ENCODE results near the gene TFR2.
"Not testable (repeated sequence)": the region's sequence is repeated elsewhere in the genome, so short reads cannot be mapped to it uniquely, and the experiment has no call there.

The TFR2 gene

DNA sequence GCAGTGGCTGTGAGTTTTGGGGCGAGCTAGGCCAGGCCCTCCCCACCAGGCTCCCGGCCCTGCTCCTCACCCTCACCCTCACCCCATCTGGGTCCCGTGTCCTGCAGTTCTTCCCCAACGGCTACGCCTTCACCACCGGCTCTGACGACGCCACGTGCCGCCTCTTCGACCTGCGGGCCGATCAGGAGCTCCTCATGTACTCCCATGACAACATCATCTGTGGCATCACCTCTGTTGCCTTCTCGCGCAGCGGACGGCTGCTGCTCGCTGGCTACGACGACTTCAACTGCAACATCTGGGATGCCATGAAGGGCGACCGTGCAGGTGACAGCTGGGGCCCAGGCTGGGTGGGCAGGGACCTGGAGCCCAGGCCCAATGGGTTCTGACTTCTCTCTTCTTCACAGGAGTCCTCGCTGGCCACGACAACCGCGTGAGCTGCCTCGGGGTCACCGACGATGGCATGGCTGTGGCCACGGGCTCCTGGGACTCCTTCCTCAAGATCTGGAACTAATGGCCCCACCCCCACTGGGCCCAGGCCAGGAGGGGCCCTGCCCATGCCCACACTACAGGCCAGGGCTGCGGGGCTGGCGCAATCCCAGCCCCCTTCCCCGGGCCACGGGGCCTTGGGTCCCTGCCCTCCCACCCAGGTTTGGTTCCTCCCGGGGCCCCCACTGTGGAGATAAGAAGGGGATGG is 37.1 kb upstream of the TFR2 start:
- DNase-seq (ENCODE audit: low read depth, low spot score): no peak

DNA sequence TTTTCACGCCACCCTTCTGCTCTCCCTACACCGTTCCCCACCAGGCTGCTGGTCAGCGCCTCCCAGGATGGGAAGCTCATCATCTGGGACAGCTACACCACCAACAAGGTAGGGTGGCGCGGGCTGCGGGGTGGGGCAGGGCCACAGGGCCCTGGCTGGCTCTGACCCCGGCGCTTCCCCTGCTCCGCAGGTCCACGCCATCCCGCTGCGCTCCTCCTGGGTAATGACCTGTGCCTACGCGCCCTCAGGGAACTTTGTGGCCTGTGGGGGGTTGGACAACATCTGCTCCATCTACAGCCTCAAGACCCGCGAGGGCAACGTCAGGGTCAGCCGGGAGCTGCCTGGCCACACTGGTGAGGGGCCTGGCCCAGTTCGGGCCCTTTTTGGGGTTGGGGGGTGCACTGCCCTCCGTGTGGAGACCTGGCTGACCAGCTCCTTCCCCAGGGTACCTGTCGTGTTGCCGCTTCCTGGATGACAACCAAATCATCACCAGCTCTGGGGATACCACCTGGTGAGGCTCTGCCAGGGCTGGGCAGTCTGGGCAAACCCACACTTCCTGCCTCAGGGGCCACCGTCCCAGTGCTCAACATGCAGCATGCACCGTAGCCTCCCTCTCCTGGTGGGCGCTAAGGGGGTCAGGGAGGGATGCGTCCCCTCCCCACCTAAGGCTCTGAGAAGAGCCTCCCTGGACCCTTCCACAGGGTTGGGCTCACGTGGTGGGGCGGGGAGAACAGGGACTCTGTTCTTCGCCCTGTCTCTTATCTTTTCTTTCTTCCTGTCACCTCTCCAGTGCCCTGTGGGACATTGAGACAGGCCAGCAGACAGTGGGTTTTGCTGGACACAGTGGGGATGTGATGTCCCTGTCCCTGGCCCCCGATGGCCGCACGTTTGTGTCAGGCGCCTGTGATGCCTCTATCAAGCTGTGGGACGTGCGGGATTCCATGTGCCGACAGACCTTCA is 36.2 kb upstream of the TFR2 start:
- no peak for DNase-seq (ENCODE audit: low read depth, low spot score)

DNA sequence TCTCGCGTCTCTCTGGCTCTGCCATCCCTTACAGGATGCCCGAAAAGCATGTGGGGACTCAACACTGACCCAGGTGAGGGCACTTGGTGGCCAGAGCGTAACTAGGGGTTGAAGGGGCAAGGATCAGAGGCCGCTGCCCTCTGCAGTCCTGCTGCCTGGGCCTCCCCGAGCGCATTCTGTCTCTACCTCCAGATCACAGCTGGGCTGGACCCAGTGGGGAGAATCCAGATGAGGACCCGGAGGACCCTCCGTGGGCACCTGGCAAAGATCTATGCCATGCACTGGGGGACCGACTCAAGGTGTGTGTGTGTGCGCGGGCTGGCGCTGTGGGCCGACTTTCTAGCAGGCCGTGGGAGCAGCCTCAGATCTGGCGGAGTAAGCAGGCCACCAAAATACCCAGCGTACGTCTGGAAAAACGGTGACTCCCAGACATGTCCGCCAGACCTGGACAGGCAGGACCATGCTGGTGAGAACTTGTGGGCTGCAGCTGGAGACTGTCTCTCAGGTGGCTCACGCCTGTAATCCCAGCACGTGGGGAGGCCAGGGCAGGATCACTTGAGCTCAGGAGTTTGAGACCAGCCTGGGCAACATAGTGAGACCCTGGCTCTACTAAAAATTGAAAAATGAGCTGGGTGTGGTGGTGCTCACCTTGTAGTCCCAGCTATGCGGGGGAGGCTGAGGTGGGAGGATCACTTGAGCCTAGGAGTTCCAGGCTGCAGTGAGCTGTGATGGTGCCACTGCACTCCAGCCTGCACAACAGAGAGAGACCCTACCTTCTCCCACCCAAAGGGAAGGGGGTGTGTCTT is 35.4 kb upstream of the TFR2 start:
- DNase-seq (ENCODE audit: low read depth, low spot score): no peak

DNA sequence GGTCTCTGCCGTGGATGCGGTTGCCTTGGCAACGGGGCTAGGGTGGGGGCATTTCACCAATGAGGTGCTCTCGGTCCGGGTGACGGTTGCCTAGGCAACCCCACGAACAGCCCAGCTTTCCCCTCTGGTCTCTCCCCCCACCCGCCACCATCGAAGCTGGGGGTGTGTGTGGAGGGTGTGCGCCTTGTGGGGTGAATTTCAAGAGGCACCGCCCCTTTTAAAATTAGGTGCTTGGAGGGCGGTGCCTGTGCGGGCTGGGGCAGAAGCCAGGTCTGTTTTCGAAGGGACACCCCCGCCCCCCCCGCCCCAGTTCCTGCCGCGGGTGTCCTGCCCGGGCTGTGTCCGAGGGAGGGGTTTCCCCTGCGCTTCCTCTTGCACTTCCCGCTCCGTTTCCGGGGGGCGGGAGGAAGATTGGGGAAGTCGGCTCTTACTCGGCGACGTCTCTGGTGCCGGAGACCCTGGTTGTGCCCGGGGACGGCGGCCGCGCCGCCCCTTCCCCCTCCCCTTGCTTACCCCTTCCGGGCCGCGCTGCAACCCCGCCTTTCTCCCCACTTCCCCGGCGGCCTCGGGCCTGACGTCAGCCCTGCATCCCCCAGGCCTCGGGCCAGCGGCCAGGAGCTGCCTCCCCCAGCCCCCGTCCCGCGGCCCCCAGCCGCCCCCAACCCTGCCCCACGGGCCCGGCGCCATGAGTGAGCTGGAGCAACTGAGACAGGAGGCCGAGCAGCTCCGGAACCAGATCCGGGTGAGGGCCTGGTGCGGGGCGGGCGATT is 34.4 kb upstream of the TFR2 start:
- no peak for DNase-seq (ENCODE audit: low read depth, low spot score)

DNA sequence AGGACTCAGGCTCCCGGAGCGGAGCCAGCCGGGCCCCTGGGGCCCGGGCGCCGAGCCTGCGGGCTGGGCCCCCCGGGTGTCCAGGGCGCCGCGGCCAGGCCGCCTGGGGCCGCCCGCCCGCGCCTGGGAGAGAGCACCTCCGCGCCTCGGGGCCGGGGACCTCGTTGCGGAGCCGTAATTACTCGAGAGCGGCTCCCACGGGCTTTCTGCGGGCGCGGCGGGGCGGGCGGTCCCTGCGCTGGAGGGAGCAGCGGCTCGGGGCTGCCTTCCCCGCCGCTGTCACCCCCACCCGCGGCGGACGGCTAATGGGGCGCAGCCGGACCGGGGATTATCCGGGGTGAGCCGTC is 33.7 kb upstream of the TFR2 start:
- DNase-seq (ENCODE audit: low read depth, low spot score): no peak

DNA sequence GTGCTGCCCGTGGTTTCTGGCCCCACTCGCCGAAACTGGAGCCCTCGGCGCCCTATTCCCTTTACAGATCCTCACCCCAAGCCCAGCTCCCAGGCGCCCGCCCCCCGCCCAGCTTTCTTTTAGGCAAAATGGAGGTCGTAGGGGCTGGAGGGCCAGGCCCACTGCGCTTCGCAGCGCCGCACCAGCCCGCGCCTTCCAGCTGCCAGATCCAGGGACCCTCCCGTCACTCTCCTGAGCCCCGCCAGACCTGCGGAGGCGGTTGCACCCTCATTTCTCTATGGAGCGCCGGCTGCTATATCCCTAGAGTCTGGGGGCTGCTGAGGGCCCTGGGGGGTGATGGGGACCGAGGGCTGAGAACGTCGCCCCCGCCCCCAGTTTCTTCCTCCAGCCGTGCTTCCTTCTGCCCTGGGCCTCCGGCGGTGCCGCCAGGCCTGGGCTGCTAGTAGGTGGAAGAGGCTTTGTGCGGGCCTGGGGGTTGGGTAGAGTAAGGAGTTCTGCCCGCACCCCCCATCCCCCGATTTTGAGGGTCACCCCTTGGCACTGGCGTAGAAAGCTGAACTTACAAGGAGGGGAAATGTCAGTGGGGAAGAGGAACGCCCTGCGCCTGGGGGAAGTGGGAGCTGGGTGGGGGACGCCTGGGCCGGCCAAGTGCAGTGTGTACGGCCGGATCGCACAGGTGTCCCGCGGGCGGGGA is 33.2 kb upstream of the TFR2 start:
- DNase-seq (ENCODE audit: low read depth, low spot score): no peak

DNA sequence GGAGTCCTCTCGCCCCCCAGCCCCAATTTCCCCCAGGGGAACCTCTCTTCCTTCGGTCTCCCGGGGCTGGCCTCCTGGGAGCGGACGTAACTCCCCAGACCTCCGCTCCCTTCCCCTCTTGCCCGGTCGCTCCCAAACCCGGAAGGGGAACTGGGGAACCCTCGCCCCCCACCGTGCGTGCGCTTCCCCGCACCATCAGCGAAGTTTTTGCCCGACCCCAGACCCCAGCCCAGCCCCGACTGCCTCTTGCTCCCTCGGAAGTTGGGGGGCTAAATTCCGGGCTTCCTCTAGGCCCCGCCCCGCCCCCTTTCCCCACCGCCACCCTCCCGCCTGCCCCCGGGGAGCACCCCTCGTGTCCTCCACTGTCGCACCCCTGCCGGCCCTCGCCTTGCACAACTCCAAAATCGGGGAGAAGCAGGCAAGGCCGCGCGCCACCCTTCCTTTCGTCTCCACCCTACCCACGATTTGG is 32.6 kb upstream of the TFR2 start:
- no peak for DNase-seq (ENCODE audit: low read depth, low spot score)

DNA sequence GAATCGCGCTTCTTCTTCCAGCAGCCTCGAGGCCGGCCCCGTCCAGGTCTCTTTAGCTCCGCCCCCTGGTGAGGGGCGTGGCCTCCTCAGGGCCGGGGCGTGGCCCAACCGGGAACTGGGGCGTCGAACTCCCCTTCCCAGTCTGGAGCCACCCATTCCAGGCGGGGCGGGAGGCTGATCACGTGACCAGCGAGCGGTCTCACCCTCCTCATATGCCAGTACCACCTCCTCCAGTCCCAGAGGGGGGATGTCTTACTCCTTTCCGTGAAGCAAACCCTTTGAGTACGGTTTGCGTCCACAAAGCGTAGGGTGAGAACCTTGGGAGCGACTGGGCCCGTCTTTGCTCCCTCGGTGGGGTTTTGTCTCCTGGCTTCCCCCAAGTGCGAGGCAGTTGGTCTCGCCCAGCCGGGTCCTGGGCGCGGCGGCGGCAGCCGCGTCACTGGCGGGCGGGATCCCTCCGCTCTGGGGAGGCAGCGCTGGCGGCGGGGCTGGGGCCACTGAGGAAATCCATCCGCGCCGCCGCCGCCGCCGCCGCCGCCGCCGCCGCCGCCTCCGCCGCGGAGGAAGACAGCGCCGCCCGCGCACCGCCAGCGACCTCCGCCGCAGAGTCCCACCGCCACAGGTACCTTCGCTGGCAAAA is 32.1 kb upstream of the TFR2 start, which contains the start of gene GNB2:
GNB2 (plus strand) TSS at position 439 of the 640 bp plus-strand sequence. CDS start 2,526 bp downstream, outside the sequence.
- peak; percentile 99 for DNase-seq (ENCODE audit: low read depth, low spot score)

DNA sequence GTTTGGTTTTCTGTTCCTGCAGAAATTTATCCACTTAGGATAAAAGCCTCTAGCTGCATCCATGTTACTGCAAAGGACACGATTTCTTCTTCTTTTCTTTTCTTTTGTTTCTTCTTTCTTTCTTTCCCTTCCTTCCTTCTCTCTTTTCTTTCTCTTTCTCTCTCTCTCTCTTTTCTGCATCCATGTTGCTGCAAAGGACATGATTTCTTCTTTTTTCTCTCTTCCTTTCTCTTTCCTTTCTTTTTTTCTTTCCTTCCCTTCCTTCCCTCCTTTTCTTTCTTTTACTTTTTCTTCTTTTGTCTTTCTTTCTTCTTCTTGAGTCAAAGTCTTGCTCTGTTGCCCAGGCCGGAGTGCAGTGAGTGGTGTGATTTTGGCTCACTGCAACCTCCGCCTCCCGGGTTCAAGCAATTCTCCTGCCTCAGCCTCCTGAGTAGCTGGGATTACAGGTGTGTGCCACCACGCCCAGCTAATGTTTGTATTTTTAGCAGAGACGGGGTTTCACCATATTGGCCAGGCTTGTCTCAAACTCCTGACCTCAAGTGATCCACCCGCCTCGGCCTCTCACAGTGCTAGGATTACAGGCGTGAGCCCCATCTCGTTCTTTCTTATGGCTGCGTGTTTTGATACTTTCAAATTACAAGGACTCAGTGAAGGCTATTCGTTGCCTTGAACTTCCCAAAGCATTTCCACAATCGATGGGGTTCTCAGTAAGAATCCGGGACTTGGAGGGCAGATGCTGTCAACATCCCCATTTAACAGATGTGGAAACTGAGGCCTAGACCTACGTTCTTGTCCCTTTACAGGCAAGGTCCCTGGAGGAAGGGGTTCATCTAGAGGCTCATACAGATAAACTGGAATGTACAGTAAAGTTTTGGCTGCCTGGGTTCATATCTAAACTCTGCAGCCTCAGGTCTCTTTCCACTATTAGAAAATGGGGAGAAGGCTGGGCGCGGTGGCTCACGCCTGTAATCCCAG is 30.3 kb upstream of the TFR2 start:
- DNase-seq (ENCODE audit: low read depth, low spot score): no peak

DNA sequence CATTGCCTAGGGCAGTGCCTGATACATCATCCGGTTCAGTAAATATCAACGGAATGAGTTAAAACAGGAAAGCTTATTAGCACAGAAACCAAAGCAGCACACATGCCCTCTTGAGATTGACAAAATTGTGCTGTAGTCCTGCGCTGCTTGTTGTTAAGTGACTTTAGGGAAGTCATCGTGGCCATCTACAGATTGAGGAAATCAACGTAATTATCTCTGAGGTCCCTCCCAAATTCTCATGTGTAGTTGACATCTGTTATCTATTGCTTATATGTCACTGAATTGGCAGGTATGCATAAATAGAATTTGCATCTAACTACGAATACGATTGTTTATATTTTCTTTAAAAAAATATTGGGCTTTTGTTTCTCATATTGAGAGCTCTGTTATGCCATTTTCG is 28.7 kb upstream of the TFR2 start:
- DNase-seq (ENCODE audit: low read depth, low spot score): no peak

DNA sequence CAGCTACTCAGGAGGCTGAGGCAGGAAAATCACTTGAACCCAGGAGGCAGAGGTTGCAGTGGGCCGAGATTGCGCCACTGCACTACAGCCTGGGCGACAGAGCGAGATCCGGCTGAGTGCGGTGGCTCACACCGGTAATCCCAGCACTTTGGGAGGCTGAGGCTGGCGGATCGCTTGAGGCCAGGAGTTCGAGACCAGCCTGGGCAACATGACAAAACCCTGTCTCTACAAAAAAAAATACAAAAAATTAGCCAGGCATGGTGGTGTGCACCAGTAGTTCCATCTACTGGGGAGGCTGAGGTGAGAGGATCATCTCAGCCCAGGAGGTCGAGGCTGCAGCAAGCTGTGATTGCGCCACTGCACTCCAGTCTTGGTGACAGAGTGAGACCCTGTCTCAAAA is 27.8 kb upstream of the TFR2 start:
- DNase-seq (ENCODE audit: low read depth, low spot score): not testable (repeated sequence)

DNA sequence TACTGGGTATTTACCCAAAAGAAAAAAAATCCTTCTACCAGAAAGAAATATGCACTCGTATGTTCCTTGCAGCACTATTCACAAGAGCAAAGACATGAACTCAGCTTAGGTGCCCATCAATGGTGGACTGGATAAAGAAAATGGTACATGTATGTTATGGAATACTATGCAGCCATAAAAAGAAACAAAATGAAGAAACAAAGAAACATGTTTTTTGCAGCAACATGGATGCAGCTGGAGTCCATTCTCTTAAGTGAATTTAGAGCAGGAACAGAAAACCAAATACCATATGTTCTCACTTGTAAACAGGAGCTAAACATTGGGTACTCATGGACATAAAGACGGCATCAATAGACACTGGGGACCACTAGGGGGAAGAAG is 26.7 kb upstream of the TFR2 start:
- no peak for DNase-seq (ENCODE audit: low read depth, low spot score)

DNA sequence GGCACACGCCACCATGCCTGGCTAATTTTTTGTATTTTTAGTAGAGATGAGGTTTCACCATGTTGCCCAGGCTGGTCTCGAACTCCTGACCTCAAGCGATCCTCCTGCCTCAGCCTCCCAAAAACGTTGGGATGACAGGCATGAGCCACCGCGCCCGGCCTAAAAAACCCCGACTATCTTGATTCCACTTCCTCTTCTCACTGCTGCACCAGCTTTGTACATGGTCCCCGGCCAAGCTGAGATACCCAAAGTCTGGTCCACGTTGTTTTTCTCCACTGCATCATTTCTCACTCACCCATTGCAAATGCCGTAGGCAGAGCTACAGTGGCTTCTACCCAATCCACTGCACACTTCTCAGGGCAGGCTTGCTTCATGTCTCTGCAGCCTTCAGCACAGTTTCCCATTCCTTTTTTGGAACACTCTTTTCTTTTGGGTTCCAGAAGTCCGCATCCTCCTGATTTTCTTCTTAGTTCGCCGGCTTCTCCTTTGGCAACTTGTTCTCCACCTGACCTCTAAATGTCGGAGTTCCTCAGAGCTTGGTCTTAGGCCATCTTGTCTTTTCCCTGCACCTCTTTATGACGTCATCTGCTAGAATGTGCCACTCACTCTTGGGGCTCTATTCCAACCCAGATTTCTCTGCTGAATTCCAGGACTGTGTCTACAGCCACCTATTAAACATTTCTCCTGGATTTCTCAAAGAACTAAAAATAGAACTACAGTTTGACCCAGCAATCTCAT is 26.1 kb upstream of the TFR2 start:
- DNase-seq (ENCODE audit: low read depth, low spot score): no peak

DNA sequence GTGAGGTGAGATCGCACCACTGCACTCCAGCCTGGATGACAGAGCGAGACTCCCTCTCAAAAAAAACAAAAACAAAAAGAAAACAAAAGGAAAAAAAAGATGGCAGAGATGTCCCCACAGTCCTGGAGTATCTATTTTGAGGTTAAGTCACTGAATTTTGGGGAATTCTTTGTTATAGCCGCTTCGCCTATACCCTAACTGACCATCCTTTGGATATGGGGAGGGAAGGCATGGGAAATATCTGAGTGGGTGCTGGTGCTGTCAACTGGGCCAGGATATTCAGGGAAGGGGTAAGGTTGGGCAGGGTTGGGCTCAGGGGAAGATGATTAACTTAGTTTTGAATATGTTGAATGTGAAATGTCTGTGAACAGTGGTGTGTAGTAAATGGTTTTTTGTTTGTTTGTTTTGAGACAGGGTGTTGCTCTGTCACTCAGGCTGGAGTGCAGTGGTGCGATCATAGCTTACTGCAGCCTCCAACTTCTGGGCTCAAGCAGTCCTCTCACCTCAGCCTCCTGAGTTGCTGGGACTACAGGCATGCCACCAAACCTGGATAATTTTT is 23.9 kb upstream of the TFR2 start:
- no peak for DNase-seq (ENCODE audit: low read depth, low spot score)

DNA sequence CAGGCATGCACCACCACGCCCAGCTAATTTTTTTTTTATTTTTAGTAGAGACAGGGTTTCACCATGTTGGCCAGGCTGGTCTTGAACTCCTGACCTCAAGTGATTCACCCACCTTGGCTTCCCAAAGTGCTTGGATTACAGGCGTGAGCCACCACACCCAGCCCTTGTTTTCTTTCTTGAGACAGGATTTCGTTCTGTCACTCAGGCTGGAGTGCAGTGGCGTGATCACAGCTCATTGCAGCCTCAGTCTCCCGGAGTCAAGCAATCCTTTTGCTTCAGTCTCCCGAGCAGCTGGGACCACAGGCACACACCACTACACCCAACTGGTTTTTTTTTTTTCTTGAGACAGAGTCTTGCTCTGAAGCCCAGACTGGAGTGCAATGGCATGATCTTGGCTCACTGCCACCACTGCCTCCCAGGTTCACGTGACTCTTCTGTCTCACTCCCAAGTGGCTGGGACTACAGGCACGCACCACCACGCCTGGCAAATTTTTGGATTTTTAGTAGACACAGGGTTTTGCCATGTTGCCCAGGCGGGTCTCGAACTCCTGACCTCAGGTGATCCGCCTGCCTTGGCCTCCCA is 20.9 kb upstream of the TFR2 start:
- not testable (repeated sequence) for DNase-seq (ENCODE audit: low read depth, low spot score)

DNA sequence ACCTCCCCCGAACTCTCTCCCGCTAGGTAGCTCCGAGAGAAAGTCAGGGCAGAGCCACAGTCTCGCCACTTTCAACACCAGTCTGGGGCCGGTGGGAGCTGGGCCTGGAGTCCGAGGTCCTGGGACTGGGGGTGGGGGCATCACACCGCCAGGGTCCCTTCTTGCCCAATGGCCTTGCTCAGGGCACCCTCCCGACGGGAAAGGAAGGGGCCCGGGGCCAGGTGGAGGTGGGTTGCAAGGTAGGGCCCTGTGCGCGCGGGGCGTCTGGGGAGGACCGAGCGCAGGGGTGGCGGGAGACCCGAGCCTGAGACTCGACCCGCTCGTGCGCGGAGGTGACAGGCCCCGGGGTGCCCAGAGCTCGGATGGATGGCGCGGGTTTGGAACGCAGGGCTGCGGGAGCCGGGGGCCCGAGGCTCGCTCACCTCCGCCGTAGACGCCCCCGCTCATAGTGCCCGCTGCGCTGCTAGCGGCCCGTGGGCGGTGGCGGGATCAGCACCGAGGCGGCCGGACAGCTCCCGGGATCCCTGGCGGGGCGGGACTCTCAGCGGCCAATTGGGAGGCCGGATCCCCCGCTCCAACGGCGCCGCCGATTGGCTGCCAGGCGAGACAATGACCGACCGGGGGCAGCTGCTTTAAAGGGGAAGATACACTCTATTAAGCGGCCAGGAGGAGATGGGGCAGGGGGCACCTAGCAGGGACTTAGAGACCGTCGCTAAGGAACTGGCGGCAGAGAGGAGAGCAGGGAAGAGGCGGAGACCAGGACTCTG is 14.7 kb upstream of the TFR2 start, which contains the start of gene ACTL6B:
ACTL6B (minus strand) TSS at position 541 of the 767 bp plus-strand sequence; CDS start at position 447, 94 bp downstream.
- no peak for DNase-seq (ENCODE audit: low read depth, low spot score)
